Measurements from ENCODE around the gene PIGH. TPM values are rescaled to one million over a fixed set of nuclear protein-coding genes. Genes with fewer than 3 reads are reported as not detected.

Gene PIGH
- total and polyA plus RNA-seq, 2 of the 13 experiments (the other 11 are each of a cell fraction or from before 2014, with no cell fraction given) = 30.0 to 43.5 TPM

DNA sequence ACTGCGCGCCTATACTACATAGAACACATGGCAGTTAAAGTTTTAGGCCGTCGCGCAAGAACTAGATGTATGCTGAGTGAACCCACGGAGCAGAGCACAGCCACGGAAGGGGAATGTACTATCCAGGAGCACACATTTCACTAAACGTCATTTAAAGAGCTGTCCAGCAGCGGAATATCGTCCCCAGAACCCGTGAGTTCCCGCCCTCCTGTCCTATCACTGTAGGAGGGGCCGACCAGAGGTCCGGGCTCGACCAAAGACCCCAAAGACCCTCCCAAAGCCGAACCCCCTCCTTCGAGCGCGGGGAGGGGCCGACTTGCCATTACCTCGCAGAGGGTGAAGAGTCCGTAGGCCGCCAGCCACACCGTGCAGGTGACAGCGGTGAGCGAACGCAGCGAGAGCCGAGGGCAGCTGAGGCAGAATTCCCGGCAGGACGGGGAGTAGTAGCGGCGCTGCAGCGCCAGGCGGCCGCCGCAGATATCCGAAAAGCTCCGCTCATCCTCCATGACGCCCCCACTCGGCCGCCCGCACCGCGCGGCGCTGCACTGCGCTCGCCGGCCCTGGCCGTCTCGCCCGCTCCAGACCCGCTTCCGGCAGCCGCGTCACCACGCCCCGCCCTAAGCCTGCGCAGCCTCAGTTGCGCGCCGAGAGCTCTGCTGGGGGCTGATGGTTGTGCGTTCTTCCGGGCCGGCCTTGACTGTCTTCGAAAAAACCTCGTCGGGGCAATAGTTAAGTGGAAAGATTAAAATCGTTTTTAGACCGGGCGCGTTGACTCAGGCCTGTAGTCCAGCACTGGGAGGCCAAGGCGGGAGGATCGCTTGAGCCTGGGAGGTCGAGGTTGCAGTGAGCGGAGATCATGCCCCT is at the start of gene PIGH (continued):
- TF ChIP-seq, protein P1, sequence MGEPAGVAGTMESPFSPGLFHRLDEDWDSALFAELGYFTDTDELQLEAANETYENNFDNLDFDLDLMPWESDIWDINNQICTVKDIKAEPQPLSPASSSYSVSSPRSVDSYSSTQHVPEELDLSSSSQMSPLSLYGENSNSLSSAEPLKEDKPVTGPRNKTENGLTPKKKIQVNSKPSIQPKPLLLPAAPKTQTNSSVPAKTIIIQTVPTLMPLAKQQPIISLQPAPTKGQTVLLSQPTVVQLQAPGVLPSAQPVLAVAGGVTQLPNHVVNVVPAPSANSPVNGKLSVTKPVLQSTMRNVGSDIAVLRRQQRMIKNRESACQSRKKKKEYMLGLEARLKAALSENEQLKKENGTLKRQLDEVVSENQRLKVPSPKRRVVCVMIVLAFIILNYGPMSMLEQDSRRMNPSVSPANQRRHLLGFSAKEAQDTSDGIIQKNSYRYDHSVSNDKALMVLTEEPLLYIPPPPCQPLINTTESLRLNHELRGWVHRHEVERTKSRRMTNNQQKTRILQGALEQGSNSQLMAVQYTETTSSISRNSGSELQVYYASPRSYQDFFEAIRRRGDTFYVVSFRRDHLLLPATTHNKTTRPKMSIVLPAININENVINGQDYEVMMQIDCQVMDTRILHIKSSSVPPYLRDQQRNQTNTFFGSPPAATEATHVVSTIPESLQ (CRISPR knock-in tag; conservative IDR thresholded peaks at IDR 0.05) = no peak
- TF ChIP-seq, protein P2, sequence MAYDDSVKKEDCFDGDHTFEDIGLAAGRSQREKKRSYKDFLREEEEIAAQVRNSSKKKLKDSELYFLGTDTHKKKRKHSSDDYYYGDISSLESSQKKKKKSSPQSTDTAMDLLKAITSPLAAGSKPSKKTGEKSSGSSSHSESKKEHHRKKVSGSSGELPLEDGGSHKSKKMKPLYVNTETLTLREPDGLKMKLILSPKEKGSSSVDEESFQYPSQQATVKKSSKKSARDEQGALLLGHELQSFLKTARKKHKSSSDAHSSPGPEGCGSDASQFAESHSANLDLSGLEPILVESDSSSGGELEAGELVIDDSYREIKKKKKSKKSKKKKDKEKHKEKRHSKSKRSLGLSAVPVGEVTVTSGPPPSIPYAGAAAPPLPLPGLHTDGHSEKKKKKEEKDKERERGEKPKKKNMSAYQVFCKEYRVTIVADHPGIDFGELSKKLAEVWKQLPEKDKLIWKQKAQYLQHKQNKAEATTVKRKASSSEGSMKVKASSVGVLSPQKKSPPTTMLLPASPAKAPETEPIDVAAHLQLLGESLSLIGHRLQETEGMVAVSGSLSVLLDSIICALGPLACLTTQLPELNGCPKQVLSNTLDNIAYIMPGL (CRISPR knock-in tag; IDR thresholded peaks at IDR 0.05; ENCODE audit: borderline replicate concordance in 1 of 2, low read depth in 1 of 2) = peak; percentile 94 to 95
- TF ChIP-seq PCBP1 (IDR thresholded peaks at IDR 0.05; ENCODE audit: borderline replicate concordance, low read depth, low read length) (no peak), ZNF33A (CRISPR knock-in tag; IDR thresholded peaks at IDR 0.05; ENCODE audit: borderline replicate concordance) (no peak), POLR2G (IDR thresholded peaks at IDR 0.05; ENCODE audit: low read depth, low read length) (peak; percentile 85), TP53 (CRISPR knock-in tag; conservative IDR thresholded peaks at IDR 0.05) (no peak), ZNF20 (CRISPR knock-in tag; IDR thresholded peaks at IDR 0.05) (no peak), KDM1A (CRISPR knock-in tag; IDR thresholded peaks at IDR 0.05) (no peak), ZNF749 (CRISPR knock-in tag; IDR thresholded peaks at IDR 0.05; ENCODE audit: borderline replicate concordance) (0 out of 2 replicates have a peak, but pooled peaks have one; percentile 47), PITX1 (CRISPR knock-in tag; IDR thresholded peaks at IDR 0.05) (no peak), MIER2 (CRISPR knock-in tag; IDR thresholded peaks at IDR 0.05) (no peak), ZNF550 (CRISPR knock-in tag; IDR thresholded peaks at IDR 0.05; ENCODE audit: borderline replicate concordance) (no peak), ZNF382 (CRISPR knock-in tag; IDR thresholded peaks at IDR 0.05; ENCODE audit: borderline replicate concordance) (no peak), ZNF7 (CRISPR knock-in tag; IDR thresholded peaks at IDR 0.05) (no peak), MYNN (CRISPR knock-in tag; IDR thresholded peaks at IDR 0.05; ENCODE audit: low read depth) (no peak)
- TF ChIP-seq, protein P3, sequence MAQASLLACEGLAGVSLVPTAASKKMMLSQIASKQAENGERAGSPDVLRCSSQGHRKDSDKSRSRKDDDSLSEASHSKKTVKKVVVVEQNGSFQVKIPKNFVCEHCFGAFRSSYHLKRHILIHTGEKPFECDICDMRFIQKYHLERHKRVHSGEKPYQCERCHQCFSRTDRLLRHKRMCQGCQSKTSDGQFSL (CRISPR knock-in tag; IDR thresholded peaks at IDR 0.05) = no peak
- TF ChIP-seq, protein P4, sequence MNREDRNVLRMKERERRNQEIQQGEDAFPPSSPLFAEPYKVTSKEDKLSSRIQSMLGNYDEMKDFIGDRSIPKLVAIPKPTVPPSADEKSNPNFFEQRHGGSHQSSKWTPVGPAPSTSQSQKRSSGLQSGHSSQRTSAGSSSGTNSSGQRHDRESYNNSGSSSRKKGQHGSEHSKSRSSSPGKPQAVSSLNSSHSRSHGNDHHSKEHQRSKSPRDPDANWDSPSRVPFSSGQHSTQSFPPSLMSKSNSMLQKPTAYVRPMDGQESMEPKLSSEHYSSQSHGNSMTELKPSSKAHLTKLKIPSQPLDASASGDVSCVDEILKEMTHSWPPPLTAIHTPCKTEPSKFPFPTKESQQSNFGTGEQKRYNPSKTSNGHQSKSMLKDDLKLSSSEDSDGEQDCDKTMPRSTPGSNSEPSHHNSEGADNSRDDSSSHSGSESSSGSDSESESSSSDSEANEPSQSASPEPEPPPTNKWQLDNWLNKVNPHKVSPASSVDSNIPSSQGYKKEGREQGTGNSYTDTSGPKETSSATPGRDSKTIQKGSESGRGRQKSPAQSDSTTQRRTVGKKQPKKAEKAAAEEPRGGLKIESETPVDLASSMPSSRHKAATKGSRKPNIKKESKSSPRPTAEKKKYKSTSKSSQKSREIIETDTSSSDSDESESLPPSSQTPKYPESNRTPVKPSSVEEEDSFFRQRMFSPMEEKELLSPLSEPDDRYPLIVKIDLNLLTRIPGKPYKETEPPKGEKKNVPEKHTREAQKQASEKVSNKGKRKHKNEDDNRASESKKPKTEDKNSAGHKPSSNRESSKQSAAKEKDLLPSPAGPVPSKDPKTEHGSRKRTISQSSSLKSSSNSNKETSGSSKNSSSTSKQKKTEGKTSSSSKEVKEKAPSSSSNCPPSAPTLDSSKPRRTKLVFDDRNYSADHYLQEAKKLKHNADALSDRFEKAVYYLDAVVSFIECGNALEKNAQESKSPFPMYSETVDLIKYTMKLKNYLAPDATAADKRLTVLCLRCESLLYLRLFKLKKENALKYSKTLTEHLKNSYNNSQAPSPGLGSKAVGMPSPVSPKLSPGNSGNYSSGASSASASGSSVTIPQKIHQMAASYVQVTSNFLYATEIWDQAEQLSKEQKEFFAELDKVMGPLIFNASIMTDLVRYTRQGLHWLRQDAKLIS (CRISPR knock-in tag; IDR thresholded peaks at IDR 0.05) = no peak
- TF ChIP-seq, protein P5, sequence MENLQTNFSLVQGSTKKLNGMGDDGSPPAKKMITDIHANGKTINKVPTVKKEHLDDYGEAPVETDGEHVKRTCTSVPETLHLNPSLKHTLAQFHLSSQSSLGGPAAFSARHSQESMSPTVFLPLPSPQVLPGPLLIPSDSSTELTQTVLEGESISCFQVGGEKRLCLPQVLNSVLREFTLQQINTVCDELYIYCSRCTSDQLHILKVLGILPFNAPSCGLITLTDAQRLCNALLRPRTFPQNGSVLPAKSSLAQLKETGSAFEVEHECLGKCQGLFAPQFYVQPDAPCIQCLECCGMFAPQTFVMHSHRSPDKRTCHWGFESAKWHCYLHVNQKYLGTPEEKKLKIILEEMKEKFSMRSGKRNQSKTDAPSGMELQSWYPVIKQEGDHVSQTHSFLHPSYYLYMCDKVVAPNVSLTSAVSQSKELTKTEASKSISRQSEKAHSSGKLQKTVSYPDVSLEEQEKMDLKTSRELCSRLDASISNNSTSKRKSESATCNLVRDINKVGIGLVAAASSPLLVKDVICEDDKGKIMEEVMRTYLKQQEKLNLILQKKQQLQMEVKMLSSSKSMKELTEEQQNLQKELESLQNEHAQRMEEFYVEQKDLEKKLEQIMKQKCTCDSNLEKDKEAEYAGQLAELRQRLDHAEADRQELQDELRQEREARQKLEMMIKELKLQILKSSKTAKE (CRISPR knock-in tag; IDR thresholded peaks at IDR 0.05; ENCODE audit: borderline replicate concordance) = no peak

Measured in HepG2 (cell line).